ENCODE data around the gene ASB15.

ASB15 gene

DNA sequence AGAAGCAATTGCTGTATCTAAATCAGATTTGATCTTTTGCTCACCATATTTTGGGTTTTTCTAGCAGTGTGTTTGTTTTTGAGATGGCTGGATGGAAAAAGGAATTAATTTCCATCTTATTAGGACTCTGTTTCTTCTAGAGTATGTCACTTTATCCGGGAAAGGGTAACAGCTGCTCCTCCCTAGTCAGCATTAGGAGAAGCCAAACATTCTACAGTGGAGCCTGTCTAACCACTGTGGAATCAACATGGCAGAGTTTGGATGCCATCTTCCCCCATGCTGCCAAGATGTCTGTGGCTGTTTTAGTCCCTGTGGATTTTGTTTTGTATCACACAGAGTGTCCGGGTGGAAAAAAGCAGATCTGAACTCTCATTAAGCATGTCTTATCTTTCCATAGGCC is 38.0 kb downstream of the ASB15 start:
- DNase-seq: no peak

DNA sequence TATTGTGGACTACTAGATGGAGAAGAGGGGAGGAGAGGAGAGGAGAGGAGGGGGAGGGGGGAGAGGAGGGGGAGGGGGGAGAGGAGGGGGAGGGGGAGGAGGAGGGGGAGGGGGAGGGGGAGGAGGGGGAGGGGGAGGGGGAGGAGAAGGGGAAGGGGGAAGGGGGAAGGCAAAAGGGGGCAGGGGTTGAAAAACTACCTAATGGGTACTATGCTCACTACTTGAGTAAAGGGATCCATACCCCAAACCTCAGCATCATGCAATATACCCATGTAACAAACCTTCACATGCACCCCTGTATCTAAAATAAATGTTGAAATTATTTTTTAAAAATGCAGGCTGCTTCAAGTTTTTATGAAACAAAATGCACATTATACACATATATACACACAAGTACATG is 39.0 kb downstream of the ASB15 start:
- DNase-seq: no peak

DNA sequence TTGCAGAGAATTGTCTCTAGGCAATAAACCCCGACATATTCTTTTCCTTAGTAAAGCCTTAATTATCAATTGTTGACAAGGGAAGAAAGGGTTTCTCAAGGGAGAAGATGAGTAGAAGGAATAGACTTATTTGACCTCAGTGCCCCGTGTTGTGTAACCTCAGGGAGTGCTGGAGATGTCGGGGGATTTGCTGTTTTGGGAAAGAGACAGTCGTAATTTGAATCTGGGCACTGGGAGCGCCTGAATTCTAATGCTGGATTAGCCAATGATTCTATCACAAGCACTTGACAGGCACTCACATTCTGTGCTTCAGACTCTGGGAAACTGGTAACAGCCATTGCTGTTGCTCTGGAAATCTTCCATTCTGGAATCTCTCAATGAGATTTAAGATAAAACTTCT is 40.3 kb downstream of the ASB15 start:
- no peak for DNase-seq

DNA sequence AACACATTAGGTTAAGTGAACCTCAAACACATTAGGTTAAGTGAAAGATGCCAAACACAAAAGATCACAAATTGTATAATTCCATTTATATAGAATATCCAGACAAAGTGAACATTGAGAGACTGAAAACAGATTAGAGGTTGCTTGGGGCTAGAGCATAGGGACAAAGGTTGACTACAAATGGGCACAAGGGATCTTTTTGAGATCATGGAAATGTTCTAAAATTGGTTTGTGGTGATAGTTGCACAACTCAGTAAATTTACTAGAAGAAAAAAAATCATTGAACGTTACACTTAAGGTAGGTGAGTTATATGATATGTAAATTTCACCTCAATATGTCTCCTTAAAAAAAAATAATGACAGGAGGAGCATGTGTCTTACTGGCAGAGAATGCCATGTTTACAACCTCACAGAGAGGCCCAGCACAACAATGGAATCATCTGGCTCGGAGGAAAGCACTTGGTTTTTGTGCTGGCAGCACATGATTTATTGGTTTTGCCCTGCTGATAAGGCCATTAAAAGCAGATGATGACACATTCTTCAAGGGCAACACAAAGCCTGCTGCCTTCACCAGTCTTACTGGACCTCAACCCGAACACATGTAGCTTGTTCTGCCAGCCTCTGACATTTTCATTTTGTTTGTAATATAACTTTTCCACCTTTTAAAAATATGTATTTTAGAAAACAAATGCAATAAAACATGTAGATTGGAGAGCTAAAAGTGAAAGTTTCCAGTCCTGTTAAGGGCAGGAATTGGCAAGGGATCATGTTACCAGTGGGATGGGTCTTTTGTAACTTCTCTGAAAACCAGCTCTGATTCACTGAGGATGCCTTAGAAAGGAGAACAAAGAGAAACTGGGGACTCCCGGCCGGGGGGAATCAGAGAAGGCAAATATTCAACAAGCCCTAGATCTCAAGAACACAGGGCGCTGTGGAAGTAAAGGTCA is 42.1 kb downstream of the ASB15 start:
- DNase-seq: no peak

DNA sequence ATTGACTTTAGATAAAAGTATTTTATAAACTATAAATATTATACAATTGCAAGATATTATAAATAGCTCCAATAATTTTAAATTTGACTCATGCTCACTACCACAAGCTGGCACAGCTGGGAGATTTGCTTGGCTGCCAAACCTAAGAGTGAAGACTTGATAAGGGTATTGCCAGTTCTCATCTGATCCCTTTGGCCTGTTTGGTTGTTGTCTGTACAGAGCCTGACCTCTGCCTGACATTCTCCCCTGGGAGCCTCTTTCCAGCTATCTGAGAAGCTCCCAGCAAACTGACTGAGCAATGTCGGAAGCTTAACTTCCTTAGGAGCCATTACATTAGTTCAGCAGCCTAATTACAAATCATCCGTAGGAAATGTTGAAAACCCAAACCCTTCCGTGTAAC is 43.9 kb downstream of the ASB15 start:
- no peak for DNase-seq

DNA sequence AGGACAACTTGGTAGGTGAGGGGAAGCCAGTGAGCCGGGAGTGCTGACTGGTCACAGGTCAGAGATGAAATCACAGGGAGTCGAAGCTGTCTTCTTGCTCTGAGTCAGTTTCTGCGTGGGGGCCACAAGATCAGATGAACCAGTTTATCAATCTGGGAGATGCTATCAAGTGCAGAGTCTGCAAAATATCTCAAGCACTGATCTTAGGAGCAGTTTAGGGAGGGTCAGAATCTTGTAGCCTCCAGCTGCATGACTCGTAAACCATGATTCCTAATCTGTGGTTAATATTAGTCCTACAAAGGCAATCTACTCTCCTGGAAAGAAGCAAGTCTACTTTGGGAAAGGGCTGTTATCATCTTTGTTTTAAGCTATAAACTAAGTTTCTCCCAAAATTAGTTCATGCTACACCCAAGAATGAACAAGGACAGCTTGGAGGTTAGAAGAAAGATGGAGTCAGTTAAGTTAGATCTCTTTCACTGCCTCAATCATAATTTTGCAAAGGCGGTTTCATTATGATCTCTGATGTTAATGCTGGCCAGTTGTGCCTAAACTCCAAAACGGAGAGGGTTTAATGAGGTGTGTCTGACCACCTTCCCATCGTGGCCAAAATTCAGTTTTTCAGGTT is 45.6 kb downstream of the ASB15 start:
- DNase-seq: no peak

DNA sequence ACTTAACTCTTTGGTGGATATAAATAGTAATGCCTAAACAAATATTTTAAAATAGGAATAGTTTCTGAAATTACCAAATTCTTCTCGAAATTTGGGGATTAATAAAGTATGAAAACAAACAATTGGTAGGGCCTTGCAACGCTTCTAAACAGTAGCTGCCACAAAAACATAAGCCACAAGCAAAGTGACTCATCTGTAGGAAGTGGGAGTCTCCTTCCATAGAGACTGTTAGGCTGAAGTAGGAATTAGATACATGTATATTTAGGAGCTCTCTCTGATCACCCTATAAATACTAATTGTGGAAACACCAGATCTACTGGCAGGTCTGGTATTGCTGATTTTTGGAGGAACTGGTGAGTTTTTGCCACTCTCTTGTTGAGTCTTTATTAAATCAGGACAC is 48.3 kb downstream of the ASB15 start:
- no peak for DNase-seq

DNA sequence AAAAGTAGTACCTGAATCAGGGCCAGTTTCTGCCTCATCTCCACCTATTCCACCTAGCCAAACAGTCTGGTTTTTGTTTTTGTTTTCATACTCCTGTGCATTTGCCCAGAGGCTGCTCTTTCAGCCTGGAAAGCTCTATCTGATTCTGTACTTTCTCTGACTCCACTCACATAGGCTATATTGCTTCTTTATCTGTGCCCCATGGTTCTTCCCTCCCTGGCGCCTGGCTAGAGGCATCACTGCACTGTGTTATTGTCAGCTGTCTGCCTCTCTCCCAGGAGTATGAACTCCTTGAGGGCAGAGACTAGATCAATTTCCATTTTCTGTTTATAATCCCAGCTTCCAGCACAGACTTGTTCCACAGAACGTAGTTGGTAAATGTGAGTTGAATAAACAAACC is 49.0 kb downstream of the ASB15 start:
- no peak for DNase-seq

DNA sequence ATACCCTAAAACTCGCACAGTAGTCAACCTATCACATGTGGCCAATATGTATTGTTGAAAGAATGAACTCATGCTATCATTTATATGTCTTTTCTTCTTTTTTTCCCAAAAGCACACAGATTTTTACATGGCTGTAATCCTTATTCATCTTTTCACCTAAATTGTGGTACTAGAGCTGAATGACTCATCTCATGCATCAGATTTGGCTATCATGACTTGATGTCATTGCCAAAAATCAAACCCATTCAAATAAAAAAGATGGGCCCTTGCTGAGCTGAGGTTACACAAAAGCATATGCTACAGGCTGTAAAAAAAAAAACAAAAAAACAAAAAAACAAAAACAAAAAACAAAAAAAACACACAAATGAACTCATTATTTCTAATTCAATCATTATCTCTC is 50.8 kb downstream of the ASB15 start:
- no peak for DNase-seq

DNA sequence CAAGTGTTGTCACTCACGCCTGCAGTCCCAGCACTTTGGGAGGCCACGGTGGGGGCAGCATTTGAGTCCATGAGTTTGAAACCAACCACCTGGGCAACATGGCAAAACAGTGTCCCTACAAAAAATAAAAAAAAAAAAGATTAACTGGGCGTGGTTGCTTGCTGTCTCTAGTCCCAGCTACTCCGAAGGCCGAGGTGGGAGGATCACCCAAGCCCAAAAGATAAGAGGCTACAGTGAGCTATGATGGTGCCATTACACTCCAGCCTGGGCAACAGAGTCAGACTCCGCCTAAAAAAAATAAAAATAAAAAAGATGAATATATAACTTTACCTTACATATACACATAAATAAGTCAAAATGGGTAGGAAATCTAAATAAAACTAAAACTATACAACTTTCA is 51.5 kb downstream of the ASB15 start:
- no peak for DNase-seq

DNA sequence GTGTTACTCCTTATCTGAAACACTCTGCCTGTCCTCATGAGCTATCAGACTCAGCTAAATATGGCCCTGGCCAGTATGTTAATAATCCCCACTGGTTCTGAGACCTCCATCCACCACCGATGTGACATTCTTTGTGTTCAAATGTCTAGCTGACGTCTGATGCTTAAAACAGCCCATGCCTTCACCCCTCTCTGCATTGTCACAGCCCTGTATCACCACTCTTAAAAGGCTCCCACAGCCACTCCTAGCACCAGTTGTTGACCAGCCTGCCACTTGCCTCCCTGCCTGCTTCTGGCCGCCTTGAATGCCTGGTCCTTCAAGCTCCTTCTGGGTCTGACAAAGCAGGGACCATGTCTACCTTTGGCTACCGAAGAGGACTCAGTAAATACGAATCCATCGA is 54.0 kb downstream of the ASB15 start, which contains the start of gene LMOD2:
LMOD2 (plus strand) TSS at position 253 of the 400 bp plus-strand sequence; CDS start at position 351, 98 bp downstream.
- DNase-seq: no peak

DNA sequence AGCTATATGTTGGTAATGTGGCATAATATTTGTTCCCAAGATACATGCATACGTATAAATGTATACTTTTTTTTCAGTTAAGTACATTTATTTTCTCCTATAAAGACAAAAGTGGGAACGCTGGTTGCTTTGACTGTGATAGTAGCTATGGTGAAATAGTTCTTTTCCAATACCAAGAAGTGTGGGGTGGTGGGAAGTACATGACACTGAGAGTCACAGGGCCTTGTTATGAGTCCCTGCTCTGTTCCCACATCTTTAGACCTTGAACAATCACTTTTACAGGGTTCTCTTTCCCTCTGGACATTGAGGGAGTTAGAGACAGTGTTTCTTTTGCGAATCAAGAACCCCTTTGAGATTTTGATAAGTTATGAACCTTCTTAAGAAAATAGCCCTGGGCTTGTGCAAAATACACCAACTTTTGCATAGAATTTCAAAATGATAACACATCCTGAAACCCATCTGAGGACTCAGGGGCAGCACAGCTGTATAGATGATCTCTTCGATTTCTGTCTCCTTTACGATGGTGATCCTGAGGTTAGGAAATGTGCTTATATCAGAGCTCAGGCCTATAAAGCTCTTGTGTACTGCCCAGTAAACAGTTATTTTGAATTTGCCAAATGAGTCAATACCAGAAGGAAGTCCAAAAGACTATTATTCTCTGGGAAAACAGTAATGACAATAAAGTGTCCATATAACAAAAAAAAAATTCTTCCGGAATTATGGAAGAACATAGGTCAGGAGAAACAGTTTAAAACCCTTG is 55.1 kb downstream of the ASB15 start:
- DNase-seq: no peak

DNA sequence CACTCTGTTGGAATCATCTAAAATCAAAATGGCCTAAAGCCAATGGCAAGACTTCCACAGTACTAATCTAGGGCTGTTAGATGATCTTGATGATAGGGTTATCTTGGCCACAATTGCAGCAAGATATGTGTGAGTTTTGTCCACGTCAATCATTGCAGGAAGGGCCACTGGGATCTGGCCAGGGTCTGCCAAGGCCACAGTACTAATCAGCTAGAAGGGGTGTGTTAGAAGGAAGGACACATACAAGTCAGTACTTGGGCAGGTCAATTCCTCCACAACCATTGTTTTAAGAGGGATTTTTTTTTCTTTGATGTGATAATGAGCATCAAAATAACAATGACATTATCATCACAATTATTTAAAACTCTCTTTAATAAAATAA is 55.7 kb downstream of the ASB15 start:
- no peak for DNase-seq

DNA sequence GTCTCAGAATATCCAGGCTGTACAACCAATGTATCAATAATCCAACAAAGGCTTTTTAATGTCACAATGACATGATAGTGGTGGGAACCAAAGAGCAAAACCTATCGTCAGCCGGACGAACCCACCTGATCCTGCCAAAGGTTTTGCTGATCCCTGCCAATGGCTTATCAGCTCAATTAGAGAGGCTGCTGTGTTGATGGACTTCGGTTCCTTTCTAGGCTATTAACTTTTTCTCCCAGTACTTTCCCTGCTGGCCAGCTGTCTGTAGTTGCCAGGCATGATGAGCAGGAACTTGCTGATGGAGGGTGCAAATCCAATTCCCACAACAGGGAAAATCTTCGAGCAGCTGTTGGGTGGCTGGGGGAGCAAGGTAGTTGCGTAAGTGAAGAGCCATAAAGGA is 56.4 kb downstream of the ASB15 start:
- no peak for DNase-seq

DNA sequence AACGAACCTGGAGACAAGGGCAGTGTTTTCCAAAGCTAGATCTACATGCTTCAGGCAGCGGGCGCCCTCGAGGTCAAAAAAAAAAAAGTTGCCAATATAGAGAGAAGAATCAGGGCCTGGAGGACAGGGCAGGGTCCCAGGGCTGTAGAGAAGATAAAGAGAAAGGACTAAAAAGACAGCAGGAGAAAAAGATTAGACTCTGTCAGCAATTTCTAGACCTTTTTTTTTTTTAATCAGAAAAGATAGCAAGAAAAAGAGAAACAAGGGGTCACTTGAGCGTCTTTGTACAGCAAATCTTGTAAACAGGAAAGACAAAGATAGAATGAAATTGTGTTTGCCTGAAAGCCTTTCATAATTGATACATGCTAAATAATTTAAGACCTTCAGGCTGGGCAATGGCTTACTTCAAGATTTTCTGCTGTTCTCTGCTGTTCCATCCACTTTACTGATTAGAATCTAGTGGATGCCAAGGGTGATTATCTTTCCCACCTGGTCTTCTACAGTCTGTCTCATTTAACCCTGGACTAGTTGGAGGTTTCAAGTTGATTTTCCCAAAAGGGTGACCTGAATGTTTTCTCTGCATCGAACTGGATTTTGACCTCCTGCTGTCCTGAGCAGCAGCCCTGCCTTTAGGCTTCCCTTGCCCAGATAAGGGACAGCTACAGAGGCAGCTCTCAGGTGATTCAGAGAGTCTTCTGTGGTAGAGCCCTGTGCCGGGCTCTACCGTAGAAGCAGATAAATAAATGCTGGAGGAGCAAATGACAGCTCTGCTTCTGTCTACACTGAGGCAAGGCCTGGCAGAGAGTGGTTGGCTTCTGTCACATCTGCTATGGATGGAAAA is 59.1 kb downstream of the ASB15 start:
- no peak for DNase-seq

DNA sequence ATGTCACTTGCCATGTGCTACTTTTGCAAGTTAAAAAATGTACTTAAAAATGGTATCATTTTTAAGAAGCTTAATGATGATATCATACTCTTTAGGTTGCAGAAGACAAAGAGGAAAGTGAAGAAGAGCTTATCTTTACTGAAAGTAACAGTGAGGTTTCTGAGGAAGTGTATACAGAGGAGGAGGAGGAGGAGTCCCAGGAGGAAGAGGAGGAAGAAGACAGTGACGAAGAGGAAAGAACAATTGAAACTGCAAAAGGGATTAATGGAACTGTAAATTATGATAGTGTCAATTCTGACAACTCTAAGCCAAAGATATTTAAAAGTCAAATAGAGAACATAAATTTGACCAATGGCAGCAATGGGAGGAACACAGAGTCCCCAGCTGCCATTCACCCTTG is 60.1 kb downstream of the ASB15 start:
- no peak for DNase-seq

DNA sequence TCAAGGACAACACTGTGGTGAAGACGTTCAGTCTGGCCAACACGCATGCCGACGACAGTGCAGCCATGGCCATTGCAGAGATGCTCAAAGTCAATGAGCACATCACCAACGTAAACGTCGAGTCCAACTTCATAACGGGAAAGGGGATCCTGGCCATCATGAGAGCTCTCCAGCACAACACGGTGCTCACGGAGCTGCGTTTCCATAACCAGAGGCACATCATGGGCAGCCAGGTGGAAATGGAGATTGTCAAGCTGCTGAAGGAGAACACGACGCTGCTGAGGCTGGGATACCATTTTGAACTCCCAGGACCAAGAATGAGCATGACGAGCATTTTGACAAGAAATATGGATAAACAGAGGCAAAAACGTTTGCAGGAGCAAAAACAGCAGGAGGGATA is 60.7 kb downstream of the ASB15 start:
- DNase-seq: no peak

DNA sequence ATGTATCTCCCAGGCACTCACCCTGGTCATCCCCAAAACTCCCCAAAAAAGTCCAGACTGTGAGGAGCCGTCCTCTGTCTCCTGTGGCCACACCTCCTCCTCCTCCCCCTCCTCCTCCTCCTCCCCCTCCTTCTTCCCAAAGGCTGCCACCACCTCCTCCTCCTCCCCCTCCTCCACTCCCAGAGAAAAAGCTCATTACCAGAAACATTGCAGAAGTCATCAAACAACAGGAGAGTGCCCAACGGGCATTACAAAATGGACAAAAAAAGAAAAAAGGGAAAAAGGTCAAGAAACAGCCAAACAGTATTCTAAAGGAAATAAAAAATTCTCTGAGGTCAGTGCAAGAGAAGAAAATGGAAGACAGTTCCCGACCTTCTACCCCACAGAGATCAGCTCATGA is 61.1 kb downstream of the ASB15 start:
- DNase-seq: no peak

DNA sequence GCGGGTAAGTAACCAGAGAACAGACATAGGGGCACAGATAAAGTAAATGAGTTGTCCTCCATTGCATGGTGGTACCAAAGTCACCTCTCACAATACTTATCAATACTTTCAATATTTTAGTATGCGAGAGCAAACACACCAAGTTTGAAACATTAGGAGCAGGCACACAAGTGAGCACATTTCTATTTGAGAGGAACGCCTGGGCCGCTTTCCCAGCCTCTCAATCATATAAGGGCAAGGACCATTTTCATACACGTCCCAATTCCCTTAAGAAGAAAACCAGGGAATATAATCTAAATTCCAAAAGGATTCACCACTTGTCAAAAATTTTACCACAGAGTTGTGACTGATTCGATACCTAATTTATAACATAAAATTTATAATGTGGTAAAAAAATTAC is 61.6 kb downstream of the ASB15 start:
- no peak for DNase-seq

DNA sequence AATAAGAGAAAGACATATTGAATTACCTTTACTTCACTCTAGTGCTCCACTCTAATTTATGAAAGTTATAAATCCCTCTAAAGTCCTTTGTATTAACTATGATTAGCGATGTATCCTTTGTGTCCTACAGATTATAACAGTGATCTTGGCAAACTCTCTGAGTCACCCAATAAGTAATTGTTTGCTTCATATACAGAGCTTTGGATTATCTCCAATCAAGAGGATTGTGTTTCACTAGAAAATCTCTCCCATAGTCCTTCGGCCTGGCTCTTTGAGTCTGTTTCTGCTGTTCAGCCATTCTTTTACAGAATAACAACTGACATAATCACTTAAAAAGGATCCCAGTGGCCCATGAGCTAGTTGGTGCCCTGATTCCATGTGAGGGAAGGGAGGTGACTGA is 63.5 kb downstream of the ASB15 start:
- no peak for DNase-seq

DNA sequence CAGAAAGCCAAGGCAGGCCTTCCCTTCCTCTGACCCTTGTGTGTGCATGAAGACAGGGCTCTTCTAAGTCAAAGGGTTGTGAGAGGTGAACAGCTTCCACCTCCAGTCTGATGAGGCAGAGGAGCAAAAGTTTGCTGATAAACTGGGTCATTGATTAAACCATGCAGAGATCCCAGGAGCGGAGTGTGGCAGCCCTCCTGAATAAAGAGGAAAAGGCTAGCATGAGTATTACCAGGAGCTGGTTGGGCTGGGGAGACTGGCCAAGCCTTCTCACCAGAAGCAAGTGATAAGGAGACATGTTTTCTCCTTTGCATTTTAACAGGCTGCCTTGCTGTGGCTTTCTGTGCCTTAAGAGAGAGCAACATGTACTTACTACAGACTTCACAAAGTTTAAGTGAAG is 64.3 kb downstream of the ASB15 start:
- DNase-seq: no peak

DNA sequence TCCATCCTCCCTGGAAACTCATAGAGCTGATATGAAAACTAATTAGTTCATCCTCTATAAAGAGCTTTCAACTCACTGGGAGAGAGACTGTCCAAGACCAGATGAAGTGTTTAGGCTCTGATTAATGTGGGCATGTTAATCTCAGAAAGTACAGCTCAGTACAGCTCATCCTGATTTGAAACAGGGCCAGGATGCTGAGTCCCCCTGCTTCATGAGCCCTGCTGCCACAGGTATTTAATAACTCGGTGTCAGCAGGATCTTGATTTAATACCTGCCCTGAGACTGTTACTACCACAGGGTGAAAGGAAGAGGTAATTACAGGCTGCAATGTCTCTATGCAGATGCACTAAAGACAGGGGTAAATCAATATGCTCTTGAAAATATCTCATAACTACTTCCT is 64.9 kb downstream of the ASB15 start:
- DNase-seq: no peak

DNA sequence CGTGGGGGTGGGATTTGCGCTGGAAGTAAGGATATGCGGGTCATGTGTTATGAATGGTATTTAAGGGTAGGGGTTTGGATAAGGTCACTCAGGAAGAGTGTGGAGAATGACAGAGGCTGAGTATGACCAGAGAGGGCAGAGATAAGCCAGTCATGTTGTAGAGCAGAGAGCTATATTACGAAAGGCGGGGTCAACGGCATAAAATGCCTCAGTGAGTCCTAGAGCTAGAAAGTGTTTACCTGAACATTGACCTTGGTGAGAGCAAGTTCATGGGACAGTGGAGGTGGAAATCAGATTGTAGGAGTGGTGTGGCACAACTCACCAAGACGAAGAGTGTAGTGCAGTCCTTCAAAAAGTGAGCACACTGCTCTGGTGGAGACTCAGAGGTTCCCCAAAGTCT is 67.9 kb downstream of the ASB15 start:
- no peak for DNase-seq
